Subcutaneous adipose tissue (tissue), 4 donors: Measurements from ENCODE around the gene PIP5K1B. TPM values are rescaled to one million over a fixed set of nuclear protein-coding genes. Genes with fewer than 3 reads are reported as not detected.

Experiments
- CTCF ChIP-seq: fragments of 450-650 bp; IDR thresholded peaks from one replicate; pipeline ENCODE4 v1.5.1; 2016; ENCODE audit warnings: low read depth, mild to moderate bottlenecking, control low read depth, antibody characterized with exemption, moderate library complexity
- total RNA-seq, 4 donors: library from RNA; depleted of rRNA; stranded (reverse); fragments of >200 nt; gene quantifications; one replicate each; pipeline ENCODE4 v1.1.0, GENCODE V29; 2016

Gene PIP5K1B
- total RNA-seq, result 1 to 10 TPM in 3 of 4 donors, under 1 TPM in 1; 0.88 to 4.4 (median 1.4) TPM

GRCh38 chr9:68704814-68705530 is at the start of gene PIP5K1B:
Gene PIP5K1B (plus strand): TSS chr9:68705240. CDS start chr9:68822615, 117,375 bp downstream.
- TF ChIP-seq CTCF, result no peak

GRCh38 chr9:68664036-68664435 is 41.0 kb upstream of the PIP5K1B start:
- TF ChIP-seq CTCF, result no peak

- TF ChIP-seq CTCF, result no peak
These were observed 36.9 kb upstream of the PIP5K1B start for GRCh38 chr9:68668127-68668526.

- no peak for TF ChIP-seq CTCF
These were observed 35.8 kb upstream of the PIP5K1B start for GRCh38 chr9:68669218-68669617.

- no peak for TF ChIP-seq CTCF
These were observed 32.8 kb upstream of the PIP5K1B start for GRCh38 chr9:68672215-68672614.

GRCh38 chr9:68672625-68673024 is 32.4 kb upstream of the PIP5K1B start:
- TF ChIP-seq CTCF, result no peak

GRCh38 chr9:68678430-68678829 is 26.6 kb upstream of the PIP5K1B start:
- TF ChIP-seq CTCF, result no peak
